HG03196 (cell line): ENCODE measurements around the gene COPS2.
"Not testable (repeated sequence)": the region's sequence is repeated elsewhere in the genome, so short reads cannot be mapped to it uniquely, and the experiment has no call there.

ENCODE experiments used
- ATAC-seq: cut with Tn5 transposase; IDR thresholded peaks from one replicate; pipeline ENCODE4 v1.9.1; 2021; ENCODE audit not compliant: unreplicated experiment

COPS2 gene

GRCh38 chr15:49155110-49155833 is at the start of gene COPS2:
COPS2 (minus strand) TSS chr15:49155599; CDS start chr15:49155578, 21 bp downstream.
- peak; percentile 95 for ATAC-seq

GRCh38 chr15:49200347-49200746 is 44.9 kb upstream of the COPS2 start:
- ATAC-seq: no peak

GRCh38 chr15:49199666-49200065 is 44.3 kb upstream of the COPS2 start:
- no peak for ATAC-seq

GRCh38 chr15:49196856-49197255 is 41.5 kb upstream of the COPS2 start:
- ATAC-seq: no peak

- ATAC-seq: no peak
These were observed 36.5 kb upstream of the COPS2 start for GRCh38 chr15:49191892-49192291.

GRCh38 chr15:49190586-49190985 is 35.2 kb upstream of the COPS2 start:
- no peak for ATAC-seq

GRCh38 chr15:49189631-49190030 is 34.2 kb upstream of the COPS2 start:
- no peak for ATAC-seq

- ATAC-seq: no peak
These were observed 33.5 kb upstream of the COPS2 start for GRCh38 chr15:49188933-49189332.

GRCh38 chr15:49187549-49188245 is 32.3 kb upstream of the COPS2 start:
- no peak for ATAC-seq

GRCh38 chr15:49185473-49185872 is 30.1 kb upstream of the COPS2 start:
- ATAC-seq: peak; percentile 80

- ATAC-seq: not testable (repeated sequence)
These were observed 28.3 kb upstream of the COPS2 start for GRCh38 chr15:49183741-49184140.

GRCh38 chr15:49182128-49182527 is 26.7 kb upstream of the COPS2 start:
- no peak for ATAC-seq

GRCh38 chr15:49179433-49180190 is 24.2 kb upstream of the COPS2 start:
- ATAC-seq: no peak

- ATAC-seq: no peak
These were observed 23.1 kb upstream of the COPS2 start for GRCh38 chr15:49178497-49178896.

GRCh38 chr15:49175582-49176397 is 20.4 kb upstream of the COPS2 start:
- ATAC-seq: not testable (repeated sequence)

GRCh38 chr15:49174902-49175301 is 19.5 kb upstream of the COPS2 start:
- no peak for ATAC-seq

GRCh38 chr15:49171790-49172189 is 16.4 kb upstream of the COPS2 start:
- no peak for ATAC-seq

GRCh38 chr15:49169880-49170597 is 14.6 kb upstream of the COPS2 start, which contains the start of gene GALK2:
GALK2 (plus strand) TSS chr15:49170247; CDS start chr15:49170323, 76 bp downstream.
- ATAC-seq: peak; percentile 95

- ATAC-seq: no peak
These were observed 12.6 kb upstream of the COPS2 start for GRCh38 chr15:49168016-49168415.

GRCh38 chr15:49164865-49165264 is 9.5 kb upstream of the COPS2 start:
- ATAC-seq: no peak
